Type B pancreatic cell (in vitro differentiated cells): Measurements from ENCODE around the gene DDAH1. TPM values are rescaled to one million over a fixed set of nuclear protein-coding genes. Genes with fewer than 3 reads are reported as not detected.

Experiments
- DNase-seq: peaks from one replicate; pipeline ENCODE4 v3.0.0; 2021; ENCODE audit warnings: mixed read lengths; ENCODE audit not compliant: unreplicated experiment; ENCODE audit errors: extremely low spot score
- H3K27ac Mint-ChIP-seq: 2 replicates; pipeline ENCODE4 v1.8.0; 2021; ENCODE audit warnings: mild to moderate bottlenecking, mixed read lengths
- H3K27me3 Mint-ChIP-seq: 2 replicates; pipeline ENCODE4 v1.8.0; 2021; ENCODE audit warnings: mixed read lengths
- H3K36me3 Mint-ChIP-seq: 2 replicates; pipeline ENCODE4 v1.8.0; 2021; ENCODE audit warnings: mixed read lengths
- H3K4me1 Mint-ChIP-seq: one replicate; pipeline ENCODE4 v1.8.0; 2021; ENCODE audit warnings: mixed read lengths; ENCODE audit not compliant: unreplicated experiment
- H3K4me3 Mint-ChIP-seq: 2 replicates; pipeline ENCODE4 v1.8.0; 2021; ENCODE audit warnings: mild to moderate bottlenecking, mixed read lengths
- H3K9me3 Mint-ChIP-seq: 2 replicates; pipeline ENCODE4 v1.8.0; 2021; ENCODE audit warnings: mixed read lengths
- total RNA-seq: library from RNA; stranded (reverse); gene quantifications from 2 replicates; pipeline ENCODE4 v1.2.1, GENCODE V29; 2021; ENCODE audit warnings: low replicate concordance
- TF ChIP-seq, protein P1 (sequence below): fragments of 200-600 bp; sonication (generic); conservative IDR thresholded peaks from 2 replicates; pipeline ENCODE4 v1.5.0; 2021; ENCODE audit warnings: antibody characterized with exemption, mild to moderate bottlenecking

The DDAH1 gene
- total RNA-seq, 1 donor from 2014 or later: 28.6 TPM

DNA sequence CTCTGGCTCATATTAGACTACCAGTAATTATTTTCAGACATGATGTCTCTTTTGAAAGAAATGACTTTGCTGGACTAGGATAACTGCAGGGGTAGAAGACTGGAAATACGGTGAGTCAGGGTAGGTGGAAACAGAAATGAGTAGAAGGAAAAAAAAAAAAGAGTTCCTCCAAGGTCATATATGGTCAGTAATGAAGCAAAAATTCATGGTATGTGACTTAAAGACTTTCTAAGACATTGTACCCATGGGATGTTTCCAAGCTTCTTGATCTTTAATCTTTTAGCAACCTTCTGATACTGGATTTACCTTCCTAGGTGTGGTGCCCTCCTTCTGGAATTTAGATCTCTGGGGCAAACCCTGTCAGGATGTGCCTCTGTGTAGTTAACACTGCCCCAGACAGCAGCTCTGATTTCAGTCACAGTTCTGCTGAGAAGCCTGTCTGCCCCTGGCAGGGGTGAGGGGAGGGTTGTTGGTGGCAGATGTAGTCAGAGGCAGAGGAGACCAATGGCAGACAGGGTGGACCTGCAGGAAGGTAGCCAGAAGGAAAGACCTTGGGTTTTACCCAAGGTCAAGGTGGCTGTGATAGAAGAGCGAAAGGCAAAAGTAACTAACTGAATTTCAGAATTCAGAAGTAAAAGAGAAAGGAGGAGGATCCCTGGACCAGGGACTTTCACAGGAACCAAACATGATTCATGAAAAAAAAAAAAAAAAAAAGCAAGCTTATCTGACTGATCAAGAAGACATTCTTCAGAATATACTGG, 144.4 kb downstream of the DDAH1 start:
- H3K27ac Mint-ChIP-seq: peak overlapping the region; percentile 3
- DNase-seq: no peak

GRCh38 chr1:85319931-85320330, 145.0 kb downstream of the DDAH1 start:
- no peak for DNase-seq
- Mint-ChIP-seq H3K27ac (peak overlapping the region; percentile 3), H3K4me1 (peaks cover 14% of the 10 kb centered on the region), H3K27me3 (no peaks in the 10 kb centered on the region), H3K4me3 (no peak overlapping the region), H3K36me3 (peaks cover 4% of the 10 kb centered on the region), H3K9me3 (no peaks in the 10 kb centered on the region)
- TF ChIP-seq, protein P1, sequence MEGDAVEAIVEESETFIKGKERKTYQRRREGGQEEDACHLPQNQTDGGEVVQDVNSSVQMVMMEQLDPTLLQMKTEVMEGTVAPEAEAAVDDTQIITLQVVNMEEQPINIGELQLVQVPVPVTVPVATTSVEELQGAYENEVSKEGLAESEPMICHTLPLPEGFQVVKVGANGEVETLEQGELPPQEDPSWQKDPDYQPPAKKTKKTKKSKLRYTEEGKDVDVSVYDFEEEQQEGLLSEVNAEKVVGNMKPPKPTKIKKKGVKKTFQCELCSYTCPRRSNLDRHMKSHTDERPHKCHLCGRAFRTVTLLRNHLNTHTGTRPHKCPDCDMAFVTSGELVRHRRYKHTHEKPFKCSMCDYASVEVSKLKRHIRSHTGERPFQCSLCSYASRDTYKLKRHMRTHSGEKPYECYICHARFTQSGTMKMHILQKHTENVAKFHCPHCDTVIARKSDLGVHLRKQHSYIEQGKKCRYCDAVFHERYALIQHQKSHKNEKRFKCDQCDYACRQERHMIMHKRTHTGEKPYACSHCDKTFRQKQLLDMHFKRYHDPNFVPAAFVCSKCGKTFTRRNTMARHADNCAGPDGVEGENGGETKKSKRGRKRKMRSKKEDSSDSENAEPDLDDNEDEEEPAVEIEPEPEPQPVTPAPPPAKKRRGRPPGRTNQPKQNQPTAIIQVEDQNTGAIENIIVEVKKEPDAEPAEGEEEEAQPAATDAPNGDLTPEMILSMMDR: no peak

More for the DNA sequence above, 144.4 kb downstream of the DDAH1 start:
- Mint-ChIP-seq H3K9me3 (no peaks in the 10 kb centered on the region), H3K4me3 (no peak overlapping the region), H3K27me3 (no peaks in the 10 kb centered on the region), H3K36me3 (peaks cover 4% of the 10 kb centered on the region), H3K4me1 (peaks cover 14% of the 10 kb centered on the region)
- TF ChIP-seq, protein P1: no peak

GRCh38 chr1:85319491-85319890, 145.5 kb downstream of the DDAH1 start:
- no peak overlapping the region for H3K4me3 Mint-ChIP-seq
- no peaks in the 10 kb centered on the region for H3K27me3 Mint-ChIP-seq
- TF ChIP-seq, protein P1: no peak
- no peaks in the 10 kb centered on the region for H3K9me3 Mint-ChIP-seq
- H3K27ac Mint-ChIP-seq: no peak overlapping the region
- H3K4me1 Mint-ChIP-seq: peaks cover 14% of the 10 kb centered on the region
- DNase-seq: no peak
- peaks cover 4% of the 10 kb centered on the region for H3K36me3 Mint-ChIP-seq

- Mint-ChIP-seq H3K36me3 (peaks cover 4% of the 10 kb centered on the region), H3K27ac (peak overlapping the region; percentile 30), H3K4me1 (peaks cover 14% of the 10 kb centered on the region)
Measured at GRCh38 chr1:85318217-85318616, 146.7 kb downstream of the DDAH1 start.

GRCh38 chr1:85317560-85317959, 147.4 kb downstream of the DDAH1 start:
- TF ChIP-seq, protein P1: no peak
- Mint-ChIP-seq H3K27me3 (no peaks in the 10 kb centered on the region), H3K4me1 (peaks cover 14% of the 10 kb centered on the region), H3K27ac (no peak overlapping the region), H3K36me3 (peaks cover 4% of the 10 kb centered on the region), H3K9me3 (no peaks in the 10 kb centered on the region), H3K4me3 (no peak overlapping the region)
- DNase-seq: no peak

More at GRCh38 chr1:85318217-85318616, 146.7 kb downstream of the DDAH1 start:
- H3K9me3 Mint-ChIP-seq: no peaks in the 10 kb centered on the region
- no peak for DNase-seq
- TF ChIP-seq, protein P1: no peak
- no peak overlapping the region for H3K4me3 Mint-ChIP-seq
- no peaks in the 10 kb centered on the region for H3K27me3 Mint-ChIP-seq
